HG03571 (cell line): ENCODE measurements around the gene KRTAP10-7.
"Not testable (repeated sequence)": the region's sequence is repeated elsewhere in the genome, so short reads cannot be mapped to it uniquely, and the experiment has no call there.

Experiments
- ATAC-seq: cut with Tn5 transposase; IDR thresholded peaks from one replicate; pipeline ENCODE4 v1.9.1; 2021; ENCODE audit not compliant: unreplicated experiment

Gene KRTAP10-7

DNA sequence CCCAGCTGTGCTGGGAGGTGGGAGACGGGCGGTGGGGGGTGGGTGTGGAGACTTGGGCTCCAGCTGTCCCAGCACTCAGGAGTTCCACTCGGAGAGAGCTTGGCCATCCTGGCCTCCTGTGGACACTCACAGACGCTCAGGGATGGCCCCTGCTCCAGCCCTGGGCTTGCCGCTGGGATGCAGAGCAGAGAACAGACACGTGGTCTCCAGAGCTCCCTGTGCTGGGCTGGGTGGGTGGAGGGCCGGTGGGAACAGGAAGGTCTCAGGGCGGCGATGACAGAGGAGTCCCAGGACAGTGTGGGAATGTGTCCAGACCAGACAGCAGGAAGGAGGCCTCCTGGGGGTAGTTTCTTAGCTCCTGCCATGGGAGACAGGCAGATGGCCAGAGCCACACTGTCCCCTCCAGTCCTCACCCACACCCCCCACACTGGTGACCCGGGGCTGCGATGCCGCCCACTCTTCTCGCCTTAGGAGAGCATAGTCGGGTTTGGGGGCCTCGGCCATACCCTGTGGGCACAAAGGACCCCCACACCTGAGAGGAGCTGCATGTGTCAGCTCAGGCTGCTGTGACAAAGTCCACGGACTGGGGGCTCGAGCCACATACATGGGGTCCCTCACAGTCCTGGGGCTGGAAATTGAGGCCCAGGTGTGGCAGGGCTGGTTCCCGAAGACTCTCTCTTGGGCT, 28.5 kb downstream of the KRTAP10-7 start:
- no peak for ATAC-seq

- ATAC-seq = no peak
These were observed 30.0 kb downstream of the KRTAP10-7 start for GRCh38 chr21:44630440-44630839.

DNA sequence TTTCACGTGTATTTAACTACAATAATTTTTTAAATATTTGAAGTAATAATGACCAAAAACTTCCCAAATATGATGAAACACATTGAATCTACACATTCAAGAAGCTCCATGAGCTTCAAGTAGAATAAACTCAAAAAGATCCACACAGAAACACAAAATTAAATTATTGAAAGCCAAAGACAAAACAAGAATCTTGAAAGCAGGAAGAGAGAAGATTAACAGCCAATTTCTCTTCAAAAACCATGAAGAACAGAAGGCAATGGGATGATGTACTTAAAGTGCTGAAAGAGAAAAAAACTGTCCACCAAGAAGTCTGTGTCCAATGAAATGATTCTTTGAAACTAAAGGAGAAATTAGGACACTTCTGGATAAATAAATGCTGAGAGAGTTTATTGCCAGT, 31.7 kb downstream of the KRTAP10-7 start:
- ATAC-seq = no peak

DNA sequence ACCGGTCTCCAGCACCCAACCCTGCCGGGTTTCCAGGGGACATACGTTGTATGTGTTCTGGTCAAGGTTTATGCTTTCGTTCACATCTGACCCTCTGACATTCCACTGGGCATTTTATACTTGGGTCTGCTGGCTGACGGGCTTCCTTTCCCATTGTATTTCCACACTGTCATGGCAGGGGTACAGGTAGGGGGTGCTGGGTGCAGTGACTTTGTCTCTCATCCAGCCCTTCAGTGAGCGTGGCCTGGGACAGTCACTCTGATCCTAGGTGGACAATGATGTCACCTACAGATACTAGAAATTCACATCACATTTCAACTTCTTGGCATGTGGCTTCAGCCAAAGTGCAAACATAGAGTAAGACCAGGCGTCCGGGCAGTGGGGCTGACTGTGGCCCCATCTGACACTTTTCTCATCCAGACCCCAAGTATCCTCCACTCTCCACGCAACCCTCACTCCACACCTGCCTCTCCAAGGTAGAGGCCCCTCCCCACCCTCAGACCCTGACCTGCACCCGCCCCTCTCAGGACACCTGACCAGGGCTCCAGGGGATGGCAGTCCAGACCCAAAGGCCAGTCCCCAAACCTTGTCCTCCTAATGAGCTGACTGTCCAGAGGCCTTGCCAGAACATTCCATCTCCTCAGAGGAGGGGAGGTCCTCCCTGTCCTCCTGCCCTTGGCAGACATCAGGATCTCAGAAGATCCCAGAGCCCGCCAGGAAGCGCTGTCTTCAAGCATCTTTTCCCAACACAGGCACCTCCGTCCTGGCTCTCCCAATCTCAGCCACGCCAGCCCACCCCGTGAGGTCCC, 36.0 kb downstream of the KRTAP10-7 start:
- no peak for ATAC-seq

- ATAC-seq = no peak
These were observed 36.8 kb downstream of the KRTAP10-7 start, which contains the start of gene KRTAP10-10 for GRCh38 chr21:44637018-44637850. Gene KRTAP10-10, plus strand, starts transcription at chr21:44637356. Its CDS starts 62 bp downstream, at chr21:44637418.

DNA sequence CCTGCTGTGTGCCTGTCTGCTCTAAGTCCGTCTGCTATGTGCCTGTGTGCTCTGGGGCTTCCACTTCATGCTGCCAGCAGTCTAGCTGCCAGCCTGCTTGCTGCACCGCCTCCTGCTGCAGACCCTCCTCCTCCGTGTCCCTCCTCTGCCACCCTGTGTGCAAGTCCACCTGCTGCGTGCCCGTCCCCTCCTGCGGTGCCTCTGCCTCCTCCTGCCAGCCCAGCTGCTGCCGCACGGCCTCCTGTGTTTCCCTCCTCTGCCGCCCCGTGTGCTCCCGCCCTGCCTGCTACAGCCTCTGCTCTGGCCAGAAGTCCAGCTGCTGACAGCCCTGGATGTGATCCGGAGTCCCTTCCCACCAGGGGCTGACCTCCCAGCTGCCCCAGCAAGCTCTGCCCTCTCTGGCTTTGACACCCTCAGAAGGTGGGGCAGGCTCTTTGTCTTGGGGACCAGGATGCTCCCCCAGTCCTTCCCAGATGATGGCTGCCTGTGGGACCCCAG, 37.5 kb downstream of the KRTAP10-7 start:
- ATAC-seq = not testable (repeated sequence)

GRCh38 chr21:44638506-44639330, 38.3 kb downstream of the KRTAP10-7 start:
- ATAC-seq = not testable (repeated sequence)

DNA sequence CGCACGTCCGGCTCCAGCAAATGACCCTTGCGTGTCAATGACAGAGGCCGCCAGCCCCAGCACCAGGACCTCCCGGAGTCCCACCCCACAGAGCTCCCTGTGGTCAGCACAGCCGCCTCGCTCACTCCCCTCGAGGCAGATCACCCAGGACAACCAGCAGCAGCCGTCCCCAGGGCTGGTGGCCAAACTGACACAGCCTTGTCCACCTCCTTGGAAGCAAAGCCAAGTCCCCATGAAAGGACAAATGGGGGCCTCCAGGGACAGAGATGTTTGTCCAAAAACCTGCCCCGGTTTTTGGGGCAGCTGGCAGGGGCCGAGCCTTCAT, 38.9 kb downstream of the KRTAP10-7 start:
- no peak for ATAC-seq

GRCh38 chr21:44640761-44641160, 40.4 kb downstream of the KRTAP10-7 start:
- ATAC-seq = no peak

- no peak for ATAC-seq
These were observed 43.4 kb downstream of the KRTAP10-7 start for GRCh38 chr21:44643741-44644310.

DNA sequence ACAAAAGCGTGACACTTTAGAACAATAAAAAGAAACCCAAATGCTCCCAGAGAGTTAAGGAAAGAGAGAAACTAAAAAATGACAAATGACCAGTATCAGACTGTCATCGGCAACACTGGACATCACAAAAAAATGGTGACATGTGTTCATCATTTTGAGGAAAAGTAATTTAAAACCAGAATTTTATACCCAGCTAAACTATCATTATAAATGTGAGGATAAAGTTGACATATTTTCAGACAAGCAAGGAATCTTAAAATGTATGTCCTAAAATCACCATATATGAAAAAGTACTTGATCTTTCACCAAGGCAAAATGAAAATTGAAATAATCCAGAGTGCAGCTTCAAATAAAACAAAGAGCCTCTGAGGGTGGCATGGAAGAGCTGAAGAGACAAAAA, 44.5 kb downstream of the KRTAP10-7 start:
- ATAC-seq = no peak

DNA sequence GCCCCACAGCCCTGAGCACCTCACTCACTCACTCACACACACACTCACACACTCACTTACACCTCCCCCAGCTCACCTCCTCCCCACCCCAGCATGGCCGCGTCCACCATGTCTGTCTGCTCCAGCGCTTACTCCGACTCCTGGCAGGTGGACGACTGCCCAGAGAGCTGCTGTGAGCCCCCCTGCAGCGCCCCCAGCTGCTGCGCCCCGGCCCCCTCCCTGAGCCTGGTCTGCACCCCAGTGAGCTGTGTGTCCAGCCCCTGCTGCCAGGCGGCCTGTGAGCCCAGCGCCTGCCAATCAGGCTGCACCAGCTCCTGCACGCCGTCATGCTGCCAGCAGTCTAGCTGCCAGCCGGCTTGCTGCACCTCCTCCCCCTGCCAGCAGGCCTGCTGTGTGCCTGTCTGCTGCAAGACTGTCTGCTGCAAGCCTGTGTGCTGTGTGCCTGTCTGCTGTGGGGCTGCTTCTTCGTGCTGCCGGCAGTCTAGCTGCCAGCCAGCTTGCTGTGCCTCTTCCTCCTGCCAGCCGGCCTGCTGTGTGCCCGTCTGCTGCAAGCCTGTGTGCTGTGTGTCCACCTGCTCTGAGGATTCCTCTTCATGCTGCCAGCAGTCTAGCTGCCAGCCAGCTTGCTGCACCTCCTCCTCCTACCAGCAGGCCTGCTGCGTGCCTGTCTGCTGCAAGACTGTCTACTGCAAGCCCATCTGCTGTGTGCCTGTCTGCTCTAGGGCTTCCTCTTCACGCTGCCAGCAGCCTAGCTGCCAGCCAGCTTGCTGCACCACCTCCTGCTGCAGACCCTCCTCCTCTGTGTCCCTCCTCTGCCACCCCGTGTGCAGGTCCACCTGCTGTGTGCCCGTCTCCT, 46.2 kb downstream of the KRTAP10-7 start, which contains the start of gene KRTAP10-11:
Gene KRTAP10-11, plus strand, starts transcription at position 49 of the 856 bp plus-strand sequence. Its CDS starts 45 bp downstream, at position 94.
- ATAC-seq = not testable (repeated sequence)

GRCh38 chr21:44647222-44647552, 46.8 kb downstream of the KRTAP10-7 start:
- no peak for ATAC-seq

DNA sequence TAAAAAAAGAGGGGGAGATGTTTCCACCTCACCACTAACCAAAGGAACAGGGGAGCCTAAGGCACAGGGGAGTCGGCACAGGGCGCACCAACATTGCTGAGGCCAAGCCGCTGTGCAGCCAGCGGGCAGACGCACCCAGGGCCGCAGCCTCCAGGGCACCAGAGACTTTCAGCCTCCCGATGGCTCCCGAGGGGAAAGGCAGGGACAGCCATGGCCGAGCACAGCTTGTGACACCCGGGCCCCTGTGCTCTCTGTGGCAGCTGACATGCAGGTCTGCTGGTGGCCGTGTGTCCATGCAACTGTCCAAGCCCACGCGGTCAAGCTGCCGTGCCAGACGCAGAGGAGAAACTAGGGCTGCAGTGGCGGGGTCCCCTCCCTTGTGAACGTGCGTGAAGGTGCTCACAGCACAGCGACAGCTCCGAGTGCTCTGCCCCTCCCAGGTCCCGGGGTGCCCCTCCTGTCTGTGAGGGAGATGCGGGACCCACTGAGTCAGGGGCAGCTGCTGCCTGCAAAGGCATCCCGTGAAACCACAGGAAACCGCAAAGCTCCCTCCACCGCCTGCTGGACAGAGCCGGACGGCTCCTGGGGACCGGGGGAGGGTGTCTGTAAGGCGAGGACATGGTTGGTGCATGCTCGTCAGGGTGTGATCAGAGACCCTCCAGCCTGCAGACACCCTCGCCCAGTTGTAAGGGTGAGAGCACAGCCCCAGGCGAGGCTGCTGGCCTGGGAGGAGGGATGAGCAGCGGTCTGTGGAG, 48.3 kb downstream of the KRTAP10-7 start:
- no peak for ATAC-seq

- ATAC-seq = no peak
These were observed 49.2 kb downstream of the KRTAP10-7 start for GRCh38 chr21:44649521-44650100.

- ATAC-seq = no peak
These were observed 50.0 kb downstream of the KRTAP10-7 start for GRCh38 chr21:44650265-44650972.

DNA sequence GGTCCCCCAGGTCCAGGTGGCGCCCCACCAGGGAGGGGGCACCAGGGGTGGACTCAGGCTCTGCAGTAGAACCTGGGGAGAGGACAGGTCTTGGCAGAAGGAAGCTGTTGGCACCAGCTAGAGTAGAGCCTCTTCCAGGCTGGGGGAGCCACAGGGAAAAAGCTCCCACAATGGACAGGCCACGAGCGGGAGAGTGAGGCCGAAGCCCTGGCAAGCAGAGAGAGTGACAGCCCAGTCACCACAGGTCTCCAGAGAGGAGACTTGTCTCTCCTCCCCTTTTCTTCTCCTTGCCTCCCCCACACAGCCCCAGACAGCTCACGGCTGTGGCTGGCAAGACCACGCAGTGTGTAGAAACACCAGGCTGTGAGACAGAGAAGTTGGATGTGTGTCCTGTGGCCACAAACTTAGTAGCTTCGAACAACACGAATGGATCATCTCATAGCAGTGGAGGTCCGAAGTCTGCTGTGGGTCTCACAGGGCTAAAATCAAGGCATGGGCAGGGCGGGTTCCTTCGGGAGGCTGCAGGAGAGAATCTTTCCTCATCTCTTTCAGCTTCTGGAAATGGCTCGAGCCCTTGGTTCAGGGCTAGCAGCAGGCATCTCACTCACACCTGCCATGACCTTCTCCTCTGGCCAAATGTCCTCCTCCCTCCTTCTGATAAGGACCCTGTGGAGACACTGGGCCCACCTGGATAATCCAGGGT, 50.7 kb downstream of the KRTAP10-7 start:
- no peak for ATAC-seq
